Activated T-cell treated with anti-CD3 and anti-CD28 coated beads, Interleukin-2, amount 50 U/mL, for 4 hours (primary cell): ENCODE data around the gene UACA. TPM values are rescaled to one million over a fixed set of nuclear protein-coding genes. Genes with fewer than 3 reads are reported as not detected.

Experiments
- ATAC-seq, 2 donors: fragments of 200-7000 bp; cut with Tn5 transposase; one replicate each; pipeline ENCODE4 v1.10.0; 2021
- DNase-seq: peaks from one replicate; pipeline ENCODE4 v3.0.0-alpha.2; 2020
- H3K27me3 Mint-ChIP-seq: one replicate; pipeline ENCODE4 v1.8.0; 2021; ENCODE audit warnings: low read depth, mixed read lengths
- H3K36me3 Mint-ChIP-seq: one replicate; pipeline ENCODE4 v1.8.0; 2022; ENCODE audit warnings: mixed read lengths; ENCODE audit not compliant: insufficient read depth
- H3K4me1 Mint-ChIP-seq: one replicate; pipeline ENCODE4 v1.8.0; 2021; ENCODE audit warnings: low read depth, mixed read lengths
- H3K4me3 Mint-ChIP-seq: one replicate; pipeline ENCODE4 v1.8.0; 2021; ENCODE audit warnings: mild to moderate bottlenecking, moderate library complexity, mixed read lengths
- H3K9me3 Mint-ChIP-seq: one replicate; pipeline ENCODE4 v1.8.0; 2021; ENCODE audit warnings: mixed read lengths
- total RNA-seq, 3 donors: library from RNA; stranded (reverse); gene quantifications; one replicate each; pipeline ENCODE4 v1.2.1, GENCODE V29; 2021

The UACA gene
- total RNA-seq, 3 donors from 2014 or later, result 0.33 to 1.1 (median 0.61) TPM

- no peak for ATAC-seq
- no peak for DNase-seq
- H3K4me1 Mint-ChIP-seq, result no peaks in the 10 kb centered on the region
- H3K4me3 Mint-ChIP-seq, result no peak overlapping the region
- H3K9me3 Mint-ChIP-seq, result no peaks in the 10 kb centered on the region
- H3K27me3 Mint-ChIP-seq, result peaks cover 6% of the 10 kb centered on the region
- H3K36me3 Mint-ChIP-seq, result no peaks in the 10 kb centered on the region
Measured at GRCh38 chr15:70714565-70714964, 48.8 kb downstream of the UACA start.

DNA sequence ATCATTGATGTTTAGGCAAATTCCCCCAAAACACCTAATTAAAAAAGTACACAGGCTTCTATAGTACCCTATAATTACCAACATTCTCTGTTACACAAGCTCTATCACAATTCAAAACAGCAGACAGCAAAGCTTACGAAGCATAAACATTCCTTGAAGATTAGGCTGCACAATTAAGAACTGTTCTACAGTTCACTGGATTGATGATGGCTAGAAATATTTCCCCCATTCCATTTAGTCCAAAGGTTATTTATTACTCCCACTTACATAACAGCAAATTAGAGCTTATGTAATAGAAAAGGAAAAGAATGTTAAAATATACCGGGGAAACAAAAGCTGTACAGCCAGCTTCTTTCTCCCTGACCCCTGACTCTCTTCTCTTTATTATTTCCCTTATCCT, 49.3 kb downstream of the UACA start:
- no peaks in the 10 kb centered on the region for H3K4me1 Mint-ChIP-seq
- no peaks in the 10 kb centered on the region for H3K9me3 Mint-ChIP-seq
- H3K27me3 Mint-ChIP-seq, result peaks cover 6% of the 10 kb centered on the region
- no peaks in the 10 kb centered on the region for H3K36me3 Mint-ChIP-seq
- no peak for ATAC-seq
- no peak for DNase-seq
- H3K4me3 Mint-ChIP-seq, result no peak overlapping the region

- ATAC-seq (no peak), DNase-seq (no peak)
- peaks cover 6% of the 10 kb centered on the region for H3K27me3 Mint-ChIP-seq
Measured at GRCh38 chr15:70712271-70712670, 51.1 kb downstream of the UACA start.

DNA sequence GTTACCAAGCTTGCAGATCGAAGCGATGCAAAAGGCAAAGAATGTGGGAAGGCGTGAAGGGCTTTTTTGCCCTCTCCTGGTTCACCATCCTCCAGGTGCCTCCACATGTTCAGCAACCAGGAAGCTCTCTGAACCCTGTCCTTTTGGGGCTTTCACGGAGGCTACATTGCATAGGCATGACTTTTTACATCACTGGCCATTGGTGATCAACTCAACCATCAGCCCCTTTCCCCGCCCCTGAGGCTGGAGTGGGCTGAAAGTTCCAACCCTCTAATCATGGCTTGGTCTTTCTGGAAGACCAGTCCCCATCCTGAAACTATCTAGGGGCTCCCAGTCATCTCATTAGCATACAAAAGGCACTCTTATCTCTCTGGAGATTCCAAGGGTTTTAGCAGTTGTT, 52.6 kb downstream of the UACA start:
- Mint-ChIP-seq H3K4me3 (no peak overlapping the region), H3K4me1 (no peaks in the 10 kb centered on the region), H3K27me3 (peaks cover 8% of the 10 kb centered on the region), H3K9me3 (no peaks in the 10 kb centered on the region), H3K36me3 (no peaks in the 10 kb centered on the region)
- DNase-seq, result no peak
- ATAC-seq, result no peak

More at GRCh38 chr15:70712271-70712670, 51.1 kb downstream of the UACA start:
- Mint-ChIP-seq H3K9me3 (no peaks in the 10 kb centered on the region), H3K4me3 (no peak overlapping the region), H3K36me3 (no peaks in the 10 kb centered on the region), H3K4me1 (no peaks in the 10 kb centered on the region)

- ATAC-seq (no peak), DNase-seq (no peak)
- Mint-ChIP-seq H3K9me3 (no peaks in the 10 kb centered on the region), H3K36me3 (no peaks in the 10 kb centered on the region), H3K27me3 (peaks cover 17% of the 10 kb centered on the region), H3K4me1 (no peaks in the 10 kb centered on the region), H3K4me3 (no peak overlapping the region)
Measured at GRCh38 chr15:70708839-70709238, 54.5 kb downstream of the UACA start.

DNA sequence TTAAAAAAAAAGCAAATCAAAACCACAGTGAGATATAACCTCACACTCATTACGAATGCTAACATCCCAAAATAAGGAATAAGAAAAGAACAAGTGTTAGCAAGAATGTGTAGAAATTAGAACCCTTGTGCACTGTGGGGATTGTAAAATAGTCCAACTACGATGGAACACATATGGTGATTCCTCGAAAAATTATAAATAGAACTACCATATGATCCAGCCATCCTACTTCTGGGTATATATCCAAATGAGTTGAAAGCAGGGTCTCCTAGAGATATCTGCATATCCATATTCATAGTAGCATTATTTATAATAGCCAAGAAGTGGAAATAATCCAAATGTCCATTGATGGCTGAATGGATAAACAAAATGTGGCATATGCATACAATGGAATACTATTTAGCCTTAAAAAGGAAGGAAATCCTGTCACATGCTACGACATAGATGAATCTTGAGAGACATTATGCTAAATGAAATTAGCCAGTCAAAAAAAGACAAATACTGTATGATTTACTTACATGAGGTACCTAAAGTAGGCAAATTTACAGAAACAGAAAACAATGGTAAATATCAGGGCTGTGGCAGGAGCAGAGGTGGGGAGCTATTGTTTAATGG, 55.6 kb downstream of the UACA start:
- Mint-ChIP-seq H3K4me3 (no peak overlapping the region), H3K36me3 (no peaks in the 10 kb centered on the region), H3K4me1 (no peaks in the 10 kb centered on the region), H3K9me3 (no peaks in the 10 kb centered on the region), H3K27me3 (peaks cover 23% of the 10 kb centered on the region)
- DNase-seq (no peak), ATAC-seq (no peak)

GRCh38 chr15:70704731-70705130, 58.6 kb downstream of the UACA start:
- H3K27me3 Mint-ChIP-seq, result peaks cover 26% of the 10 kb centered on the region
- ATAC-seq, result no peak
- DNase-seq, result no peak
- no peak overlapping the region for H3K4me3 Mint-ChIP-seq
- H3K9me3 Mint-ChIP-seq, result no peaks in the 10 kb centered on the region
- no peaks in the 10 kb centered on the region for H3K36me3 Mint-ChIP-seq
- no peaks in the 10 kb centered on the region for H3K4me1 Mint-ChIP-seq

- DNase-seq (no peak), ATAC-seq (no peak)
- H3K27me3 Mint-ChIP-seq, result peaks cover 30% of the 10 kb centered on the region
- H3K9me3 Mint-ChIP-seq, result no peaks in the 10 kb centered on the region
- no peaks in the 10 kb centered on the region for H3K4me1 Mint-ChIP-seq
- H3K36me3 Mint-ChIP-seq, result no peaks in the 10 kb centered on the region
- no peak overlapping the region for H3K4me3 Mint-ChIP-seq
Measured at GRCh38 chr15:70704166-70704565, 59.2 kb downstream of the UACA start.

- Mint-ChIP-seq H3K27me3 (peaks cover 35% of the 10 kb centered on the region), H3K4me1 (no peaks in the 10 kb centered on the region), H3K4me3 (no peak overlapping the region), H3K9me3 (no peaks in the 10 kb centered on the region), H3K36me3 (no peaks in the 10 kb centered on the region)
- ATAC-seq (no peak), DNase-seq (no peak)
Measured at GRCh38 chr15:70703096-70703878, 60.1 kb downstream of the UACA start.

- no peak for ATAC-seq
- Mint-ChIP-seq H3K4me1 (no peaks in the 10 kb centered on the region), H3K36me3 (no peaks in the 10 kb centered on the region), H3K9me3 (no peaks in the 10 kb centered on the region), H3K4me3 (no peak overlapping the region), H3K27me3 (peaks cover 37% of the 10 kb centered on the region)
- DNase-seq, result no peak
Measured at GRCh38 chr15:70702584-70702983, 60.8 kb downstream of the UACA start.

DNA sequence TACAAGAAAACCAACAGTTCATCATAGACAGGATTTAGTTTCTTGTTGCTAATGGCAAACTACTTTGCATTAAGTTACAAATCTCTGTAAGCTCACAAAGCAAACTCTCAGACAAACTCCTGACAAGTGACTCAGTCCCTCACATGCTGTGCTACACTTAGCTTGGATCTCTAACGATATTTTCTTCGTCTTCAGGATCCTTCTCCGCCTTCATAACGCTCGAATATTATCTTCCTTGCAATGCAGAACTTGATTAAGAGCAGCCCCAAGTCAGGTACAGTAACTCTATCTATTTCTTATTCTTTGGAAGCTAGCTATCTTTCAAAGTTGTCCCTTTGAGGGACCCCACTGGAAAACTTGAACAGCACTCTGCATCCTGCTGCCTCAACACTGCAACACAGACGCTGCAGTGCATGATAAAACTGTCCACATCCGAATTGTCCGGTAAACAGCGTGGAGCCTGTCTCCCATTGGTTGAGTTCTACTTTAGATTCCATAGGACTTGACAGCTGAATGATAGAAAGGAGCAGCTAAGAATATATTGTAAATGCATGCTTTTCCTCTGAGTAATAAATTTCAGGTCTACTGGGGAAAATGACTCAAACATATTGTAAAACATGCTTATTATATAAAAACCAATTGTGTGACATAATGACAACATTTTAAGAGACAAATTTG, 61.3 kb downstream of the UACA start:
- ATAC-seq, result no peak
- no peak for DNase-seq
- H3K4me3 Mint-ChIP-seq, result no peak overlapping the region
- H3K36me3 Mint-ChIP-seq, result no peaks in the 10 kb centered on the region
- H3K27me3 Mint-ChIP-seq, result peaks cover 39% of the 10 kb centered on the region
- H3K9me3 Mint-ChIP-seq, result no peaks in the 10 kb centered on the region
- no peaks in the 10 kb centered on the region for H3K4me1 Mint-ChIP-seq

DNA sequence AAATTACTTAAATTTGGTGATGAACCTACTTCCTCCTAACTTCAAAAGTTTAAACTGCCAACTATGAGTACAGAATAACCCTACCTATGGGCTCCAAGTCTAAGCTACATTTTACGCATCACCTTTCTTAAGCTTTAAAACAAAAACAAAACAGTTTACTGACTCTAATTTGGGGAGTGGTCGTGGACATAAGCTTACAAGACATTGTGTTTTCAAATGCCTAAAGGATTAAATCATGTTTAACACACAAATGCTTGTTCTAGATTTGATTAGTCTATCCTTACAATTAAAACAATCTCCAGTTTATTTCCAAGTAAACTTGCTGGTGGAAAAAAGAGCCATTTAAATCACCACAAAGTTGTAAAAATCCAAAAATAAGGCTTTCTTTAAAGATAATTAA, 62.2 kb downstream of the UACA start:
- no peaks in the 10 kb centered on the region for H3K36me3 Mint-ChIP-seq
- peaks cover 39% of the 10 kb centered on the region for H3K27me3 Mint-ChIP-seq
- H3K4me1 Mint-ChIP-seq, result no peaks in the 10 kb centered on the region
- H3K9me3 Mint-ChIP-seq, result no peaks in the 10 kb centered on the region
- DNase-seq, result no peak
- no peak overlapping the region for H3K4me3 Mint-ChIP-seq
- no peak for ATAC-seq

DNA sequence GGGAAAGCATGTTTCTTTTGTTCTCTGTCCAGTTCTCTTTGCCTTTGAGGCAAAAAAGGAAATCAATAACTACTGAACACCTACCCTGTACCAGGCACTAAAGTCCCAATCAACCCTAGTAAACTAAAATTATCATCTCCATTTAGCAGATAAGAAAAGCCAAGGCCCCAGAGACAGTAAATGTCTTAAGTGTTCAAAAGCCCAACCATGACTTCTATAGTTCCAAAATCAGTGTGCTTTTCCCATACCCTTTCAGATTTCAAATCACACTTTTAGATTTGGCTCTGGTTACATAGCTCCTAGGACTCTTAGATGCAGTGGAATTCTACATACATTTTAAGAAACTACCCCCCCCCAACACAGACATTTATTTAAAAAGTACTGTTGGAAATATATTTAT, 63.5 kb downstream of the UACA start:
- Mint-ChIP-seq H3K9me3 (no peaks in the 10 kb centered on the region), H3K36me3 (no peaks in the 10 kb centered on the region), H3K4me3 (no peak overlapping the region), H3K4me1 (no peaks in the 10 kb centered on the region), H3K27me3 (peaks cover 39% of the 10 kb centered on the region)
- ATAC-seq, result no peak
- DNase-seq, result no peak

DNA sequence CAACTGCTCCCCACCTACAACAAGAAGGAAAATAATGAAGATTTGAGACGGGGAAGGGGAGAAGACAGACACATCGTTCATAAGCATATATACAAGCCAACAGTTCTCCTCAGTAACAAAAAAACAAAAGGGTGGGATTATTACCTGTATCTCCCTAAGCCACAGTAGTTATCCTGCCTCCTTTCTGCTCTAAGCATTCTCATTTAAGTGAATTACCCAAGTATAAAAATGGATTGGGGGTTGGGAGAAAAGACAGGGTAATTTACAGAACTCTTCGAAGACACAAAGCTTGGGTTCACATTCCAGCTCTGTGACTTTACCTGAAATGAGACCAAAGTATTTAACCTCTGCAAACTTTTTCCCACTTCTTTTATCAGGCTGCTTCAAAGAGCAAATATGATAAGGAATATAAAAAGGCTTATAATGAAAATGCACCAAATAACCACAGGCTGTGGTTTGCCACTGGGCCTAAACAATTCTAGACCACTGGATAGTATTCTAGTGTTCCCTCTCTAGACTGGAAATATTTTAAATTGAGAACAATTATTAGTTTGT, 64.4 kb downstream of the UACA start:
- ATAC-seq, result no peak
- H3K36me3 Mint-ChIP-seq, result no peaks in the 10 kb centered on the region
- H3K4me1 Mint-ChIP-seq, result no peaks in the 10 kb centered on the region

More for the DNA sequence above, 64.4 kb downstream of the UACA start:
- Mint-ChIP-seq H3K4me3 (no peak overlapping the region), H3K9me3 (no peaks in the 10 kb centered on the region), H3K27me3 (peaks cover 31% of the 10 kb centered on the region)
- DNase-seq, result no peak
